HEK293 (cell line): ENCODE measurements around the gene MIEN1.

Experiments used
- CTCF ChIA-PET: fragments of 350-600 bp; formaldehyde crosslinking; extraction: SDS; loops from one replicate; lab custom pipeline; 2021; ENCODE audit warnings: antibody characterized with exemption; lab: Yijun Ruan, JAX
- POLR2A ChIA-PET: fragments of 300-600 bp; formaldehyde crosslinking; extraction: SDS; loops from one replicate; lab custom pipeline; 2020; ENCODE audit warnings: antibody characterized with exemption, inconsistent platforms; lab: Yijun Ruan, JAX
- H3K27ac ChIP-seq: fragments of 200-500 bp; sonication (Bioruptor generic); 2 replicates; pipeline ENCODE4 v1.5.1; 2014; ENCODE audit warnings: low read depth, low read length, control low read depth, inconsistent platforms; ENCODE audit errors: extremely low read depth
- H3K36me3 ChIP-seq, 2 experiments: fragments of 200-500 bp in 1 of 2; sonication (Bioruptor generic) in 1 of 2; 1 replicate in 1 of 2; 2 replicates in 1 of 2; pipeline ENCODE4 v1.5.1; 2014 to 2017; ENCODE audit warnings: inconsistent platforms in 2 of 2, low read length in 2 of 2; ENCODE audit not compliant: control insufficient read depth in 2 of 2, insufficient read depth in 1 of 2
- H3K4me1 ChIP-seq: fragments of 200-500 bp; sonication (Bioruptor generic); 2 replicates; pipeline ENCODE4 v1.5.1; 2014; ENCODE audit warnings: mild to moderate bottlenecking, low read length, inconsistent platforms; ENCODE audit not compliant: control insufficient read depth, insufficient read depth
- H3K4me3 ChIP-seq: 2 replicates; pipeline ENCODE4 v1.5.1; 2011; ENCODE audit warnings: low read depth, mild to moderate bottlenecking, control low read depth, low read length, moderate library complexity
- H3K9me3 ChIP-seq: fragments of 200-500 bp; sonication (Bioruptor generic); 2 replicates; pipeline ENCODE4 v1.5.1; 2014; ENCODE audit warnings: low read depth, low read length, inconsistent platforms; ENCODE audit not compliant: control insufficient read depth, insufficient read depth
- GLIS1 ChIP-seq: fragments of 450-650 bp; formaldehyde crosslinking; IDR thresholded peaks from 2 replicates; pipeline ENCODE4 v1.5.1; 2016; ENCODE audit warnings: missing biosample characterization, missing genetic modification characterization
- KLF9 ChIP-seq: fragments of 450-650 bp; formaldehyde crosslinking; IDR thresholded peaks from 2 replicates; pipeline ENCODE4 v1.5.1; 2016; ENCODE audit warnings: missing biosample characterization, missing genetic modification characterization, low read depth
- PRDM10 ChIP-seq: fragments of 450-650 bp; formaldehyde crosslinking; IDR thresholded peaks from 2 replicates; pipeline ENCODE4 v1.5.1; 2016; ENCODE audit warnings: missing biosample characterization, missing genetic modification characterization
- REST ChIP-seq: fragments of 450-650 bp; formaldehyde crosslinking; IDR thresholded peaks from 2 replicates; pipeline ENCODE4 v1.5.1; 2016; ENCODE audit warnings: missing biosample characterization, missing genetic modification characterization
- TSHZ1 ChIP-seq: fragments of 450-650 bp; formaldehyde crosslinking; IDR thresholded peaks from 2 replicates; pipeline ENCODE4 v1.5.1; 2016; ENCODE audit warnings: missing biosample characterization, missing genetic modification characterization, borderline replicate concordance
- ZBTB1 ChIP-seq: fragments of 450-650 bp; formaldehyde crosslinking; IDR thresholded peaks from 2 replicates; pipeline ENCODE4 v1.5.1; 2016; ENCODE audit warnings: missing biosample characterization, missing genetic modification characterization
- ZBTB26 ChIP-seq: fragments of 450-650 bp; formaldehyde crosslinking; optimal IDR thresholded peaks from 2 replicates; pipeline ENCODE3; 2016; ENCODE audit warnings: missing biosample characterization, mild to moderate bottlenecking, missing genetic modification characterization
- ZNF16 ChIP-seq: fragments of 450-650 bp; formaldehyde crosslinking; IDR thresholded peaks from 2 replicates; pipeline ENCODE4 v1.5.1; 2016; ENCODE audit warnings: low read depth, missing biosample characterization, missing genetic modification characterization
- ZNF211 ChIP-seq: fragments of 450-650 bp; formaldehyde crosslinking; IDR thresholded peaks from 2 replicates; pipeline ENCODE4 v1.5.1; 2016; ENCODE audit warnings: low read depth, missing biosample characterization, missing genetic modification characterization
- ZNF23 ChIP-seq: fragments of 450-650 bp; formaldehyde crosslinking; IDR thresholded peaks from 2 replicates; pipeline ENCODE4 v1.5.1; 2016; ENCODE audit warnings: missing biosample characterization, missing genetic modification characterization, borderline replicate concordance
- ZNF266 ChIP-seq: fragments of 450-650 bp; formaldehyde crosslinking; IDR thresholded peaks from 2 replicates; pipeline ENCODE4 v1.5.1; 2016; ENCODE audit warnings: missing biosample characterization, missing genetic modification characterization, low read depth
- ZNF610 ChIP-seq: fragments of 450-650 bp; formaldehyde crosslinking; IDR thresholded peaks from 2 replicates; pipeline ENCODE4 v1.5.1; 2016; ENCODE audit warnings: missing biosample characterization, missing genetic modification characterization, borderline replicate concordance
- ZNF664 ChIP-seq: fragments of 450-650 bp; formaldehyde crosslinking; IDR thresholded peaks from 2 replicates; pipeline ENCODE4 v1.5.1; 2016; ENCODE audit warnings: missing biosample characterization, missing genetic modification characterization
- ZNF670 ChIP-seq: fragments of 450-650 bp; formaldehyde crosslinking; IDR thresholded peaks from 2 replicates; pipeline ENCODE4 v1.5.1; 2016; ENCODE audit warnings: missing biosample characterization, missing genetic modification characterization, low read depth

Gene MIEN1

GRCh38 chr17:39703913-39704312, 26.4 kb downstream of the MIEN1 start:
- CTCF ChIA-PET = interaction anchor here (0.7 to 1.5 kb wide), 4 partner anchors 69 to 372 kb away, joined by 3 to 4 read pairs (median 3); no protein-coding TSS in a partner anchor
- no peak for TF ChIP-seq ZNF23 (tag by site-specific recombination)
- TF ChIP-seq TSHZ1 (tag by site-specific recombination) = no peak
- TF ChIP-seq REST = no peak
- POLR2A ChIA-PET = no interaction called here
- Histone ChIP-seq H3K4me1 (peaks cover 13% of the 10 kb centered on the region; the same call in 1 of the 2 replicates), H3K9me3 (no peaks in the 10 kb centered on the region), H3K36me3 (peaks cover 3 to 41% of the 10 kb centered on the region in 2 experiments; a peak in 1 of 3 replicates), H3K27ac (no peak overlapping the region), H3K4me3 (no peak overlapping the region)

GRCh38 chr17:39702901-39703893, 27.1 kb downstream of the MIEN1 start:
- ChIA-PET POLR2A (interaction anchor here (0.8 kb wide), 1 partner anchor 28 kb away, joined by 3 read pairs; no protein-coding TSS in a partner anchor), CTCF (interaction anchor here (0.6 to 3.4 kb wide), 10 partner anchors 27 to 372 kb away, joined by 3 to 22 read pairs (median 3); partner anchors contain the start of gene MIEN1)
- H3K4me3 ChIP-seq = no peak overlapping the region
- peaks cover 13% of the 10 kb centered on the region; the same call in 1 of the 2 replicates for H3K4me1 ChIP-seq
- H3K27ac ChIP-seq = peak overlapping the region; percentile 17; the same call in 1 of the 2 replicates
- no peaks in the 10 kb centered on the region for H3K9me3 ChIP-seq
- TF ChIP-seq KLF9 (tag by site-specific recombination) = no peak
- no peak for TF ChIP-seq ZNF211 (tag by site-specific recombination)
- no peak for TF ChIP-seq ZNF670
- no peak for TF ChIP-seq ZNF610 (tag by site-specific recombination)
- 0 out of 2 replicates have a peak, but pooled peaks have one; percentile 45 for TF ChIP-seq PRDM10 (tag by site-specific recombination)
- TF ChIP-seq ZBTB1 (tag by site-specific recombination) = no peak
- TF ChIP-seq ZNF664 = peak; percentile 54; the same call in 1 of the 2 replicates
- TF ChIP-seq ZBTB26 = no peak
- TF ChIP-seq GLIS1 = peak; percentile 65; the same call in 1 of the 2 replicates
- no peak for TF ChIP-seq ZNF266 (tag by site-specific recombination)
- no peak for TF ChIP-seq ZNF16 (tag by site-specific recombination)
- peaks cover 0 to 34% of the 10 kb centered on the region in 2 experiments; a peak in 1 of 3 replicates for H3K36me3 ChIP-seq
